ENCODE data around the gene F2RL3.

F2RL3 gene

DNA sequence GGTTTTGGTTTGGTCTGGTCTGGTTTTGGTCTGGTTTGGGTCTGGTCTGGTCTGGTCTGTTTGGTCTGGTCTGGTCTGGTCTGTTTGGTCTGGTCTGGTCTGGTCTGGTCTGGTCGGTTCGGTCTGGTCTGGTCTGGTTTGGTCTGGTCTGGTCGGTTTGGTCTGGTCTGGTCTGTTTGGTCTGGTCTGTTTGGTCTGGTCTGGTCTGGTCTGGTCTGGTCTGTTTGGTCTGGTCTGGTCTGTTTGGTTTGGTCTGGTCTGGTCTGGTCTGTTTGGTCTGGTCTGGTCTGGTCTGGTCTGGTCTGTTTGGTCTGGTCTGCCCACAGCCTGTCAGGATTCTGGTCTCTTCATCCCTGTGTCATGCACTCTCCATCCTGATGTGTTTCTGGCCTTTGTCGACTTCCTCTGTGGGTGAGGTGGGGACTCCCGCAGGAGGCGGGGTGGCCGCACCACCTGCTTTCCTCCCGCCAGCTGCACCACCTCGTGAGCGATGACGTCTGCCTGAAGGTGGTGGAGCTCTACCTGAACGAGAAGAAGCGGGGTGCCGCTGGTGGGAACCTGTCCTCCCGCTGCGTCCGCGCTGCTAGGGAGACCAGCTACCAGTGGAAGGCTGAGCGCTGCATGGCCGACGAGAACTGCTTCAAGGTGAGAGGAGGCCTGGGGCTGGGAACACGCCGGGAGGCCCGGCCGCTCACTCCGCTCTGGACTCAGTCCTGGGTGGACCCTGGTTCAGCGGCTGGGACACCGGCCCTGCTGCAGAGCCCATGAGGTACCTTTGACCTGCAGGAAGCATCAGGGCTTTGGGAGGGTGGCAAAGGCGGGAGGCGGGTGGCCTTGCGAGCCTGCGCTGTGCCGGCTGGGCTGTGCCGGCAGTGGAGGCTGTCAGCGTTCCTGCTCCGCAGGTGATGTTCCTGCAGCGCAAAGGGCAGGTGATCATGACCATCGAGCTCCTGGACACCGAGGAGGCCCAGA, 12.9 kb upstream of the F2RL3 start:
- no peak for DNase-seq

DNA sequence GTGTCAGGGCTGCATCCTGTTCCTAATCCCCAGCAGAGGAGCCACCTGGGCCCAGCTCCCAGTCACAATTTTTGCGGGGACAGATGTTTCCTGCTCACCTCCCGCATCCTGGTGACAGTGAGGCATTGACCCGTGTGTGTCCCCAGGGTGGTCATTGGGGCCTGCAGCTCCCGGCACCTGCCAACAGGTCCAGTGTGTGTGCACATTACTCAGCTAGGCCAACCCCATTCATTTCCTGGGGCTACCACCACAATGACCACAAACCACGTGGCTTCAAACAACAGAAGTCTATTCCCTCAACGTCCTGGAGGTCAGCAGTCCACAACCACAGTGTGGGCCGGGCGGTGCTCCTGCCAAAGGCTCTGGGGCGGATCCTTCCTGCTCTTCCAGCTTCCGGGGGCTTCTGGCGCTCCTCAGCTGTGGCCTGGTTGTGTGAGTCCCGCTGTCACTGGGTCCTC, 11.9 kb upstream of the F2RL3 start:
- peak; percentile 48 for DNase-seq

DNA sequence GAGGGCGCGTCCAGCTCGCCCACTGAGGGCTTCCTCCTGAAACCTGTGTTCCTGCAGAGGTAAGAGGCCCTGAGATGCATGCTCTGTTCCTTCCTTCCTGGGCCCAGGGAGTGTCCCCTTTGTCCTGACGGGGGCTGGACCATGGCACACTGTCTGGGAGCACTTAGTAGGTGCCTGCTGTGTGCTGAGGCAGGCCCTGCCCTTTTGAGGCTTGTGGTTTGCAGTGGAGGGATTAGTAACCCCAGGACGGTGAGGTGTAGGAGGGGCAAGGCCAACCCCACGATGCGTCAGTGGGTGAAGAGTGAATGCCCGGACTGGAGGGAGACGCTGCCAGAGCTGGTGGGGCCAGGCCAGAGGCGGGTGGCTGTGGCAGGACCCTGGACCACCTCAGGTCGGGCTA, 11.2 kb upstream of the F2RL3 start:
- DNase-seq: no peak

DNA sequence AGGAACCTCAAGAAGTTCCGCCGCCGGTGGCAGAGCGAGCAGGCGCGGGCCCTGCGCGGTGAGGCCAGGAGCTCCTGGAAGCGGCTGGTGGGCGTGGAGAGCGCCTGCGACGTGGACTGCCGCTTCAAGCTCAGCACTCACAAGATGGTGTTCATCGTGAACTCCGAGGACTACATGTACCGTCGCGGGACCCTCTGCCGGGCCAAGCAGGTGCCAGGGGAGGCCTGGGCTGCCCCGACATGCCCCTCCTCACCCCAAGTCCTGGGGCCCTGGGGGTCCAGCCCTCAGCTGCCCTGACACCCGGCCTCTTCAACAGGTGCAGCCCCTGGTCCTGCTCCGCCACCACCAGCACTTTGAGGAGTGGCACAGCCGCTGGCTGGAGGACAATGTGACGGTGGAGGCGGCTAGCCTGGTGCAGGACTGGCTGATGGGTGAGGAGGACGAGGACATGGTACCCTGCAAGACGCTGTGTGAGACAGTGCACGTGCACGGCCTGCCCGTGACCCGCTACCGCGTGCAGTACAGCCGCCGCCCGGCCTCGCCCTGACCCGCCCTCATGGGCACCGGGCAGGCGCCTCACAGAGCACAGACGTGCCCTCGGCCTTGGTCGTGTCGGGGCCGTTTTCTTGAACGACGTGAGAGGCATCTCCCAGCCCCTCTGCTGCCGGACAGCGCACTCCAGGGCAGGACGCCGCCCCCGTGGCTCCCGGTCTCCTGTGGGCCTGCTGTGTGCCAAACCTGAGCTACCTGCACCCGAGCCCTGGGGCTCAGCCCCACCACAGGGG, 10.4 kb upstream of the F2RL3 start:
- no peak for DNase-seq

DNA sequence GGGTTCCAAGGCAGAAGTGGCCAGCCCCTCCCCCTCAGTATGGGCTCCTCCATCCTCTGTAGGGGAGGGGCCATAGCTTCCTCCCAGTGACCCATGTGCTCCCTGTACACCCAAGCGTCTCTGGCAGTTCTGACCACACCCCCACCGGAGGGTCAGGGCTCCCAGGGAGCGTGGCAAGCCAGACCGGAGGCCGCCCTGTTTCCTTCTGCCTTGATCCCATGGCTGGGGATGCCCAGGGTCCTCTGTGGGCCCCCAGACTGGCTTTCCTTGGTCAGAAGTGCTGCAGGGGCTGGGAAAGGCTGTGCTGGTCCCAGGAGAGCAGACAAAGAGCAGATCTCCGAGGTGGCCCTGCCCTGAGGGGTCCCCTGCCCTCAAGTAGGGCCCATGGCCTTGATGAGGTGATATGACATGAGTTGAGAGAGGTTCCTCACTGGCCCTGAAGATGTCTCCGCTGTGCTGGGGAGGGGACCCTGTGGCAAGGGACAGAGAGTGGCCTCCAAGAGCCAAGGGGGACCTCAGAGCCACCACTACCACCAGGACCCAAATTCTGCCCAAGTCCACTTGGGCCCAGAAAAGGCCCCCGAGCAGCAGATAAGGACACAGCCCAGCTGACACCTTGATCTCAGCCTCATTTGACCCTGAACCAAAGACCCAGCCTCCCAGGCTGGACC, 7.8 kb upstream of the F2RL3 start:
- DNase-seq: no peak

DNA sequence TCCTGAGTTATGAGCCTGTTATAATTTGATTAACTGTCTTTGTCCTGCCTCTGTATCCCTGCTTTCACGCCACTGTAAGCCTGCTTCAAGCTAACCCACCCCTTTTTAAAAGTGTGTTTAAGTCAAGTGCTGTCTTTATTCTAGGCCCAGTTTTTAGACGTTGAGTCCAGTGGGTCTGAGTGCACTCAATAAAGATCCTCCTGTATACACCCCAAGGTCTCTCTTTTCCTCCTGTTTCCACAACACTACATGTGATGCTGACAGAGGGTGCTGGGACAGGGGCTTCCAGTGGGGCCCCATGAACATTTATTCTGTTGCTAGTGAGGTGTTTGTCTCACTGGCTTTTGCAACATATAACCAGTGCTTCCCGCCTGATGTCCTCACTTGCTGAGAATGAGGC, 6.7 kb upstream of the F2RL3 start:
- no peak for DNase-seq

DNA sequence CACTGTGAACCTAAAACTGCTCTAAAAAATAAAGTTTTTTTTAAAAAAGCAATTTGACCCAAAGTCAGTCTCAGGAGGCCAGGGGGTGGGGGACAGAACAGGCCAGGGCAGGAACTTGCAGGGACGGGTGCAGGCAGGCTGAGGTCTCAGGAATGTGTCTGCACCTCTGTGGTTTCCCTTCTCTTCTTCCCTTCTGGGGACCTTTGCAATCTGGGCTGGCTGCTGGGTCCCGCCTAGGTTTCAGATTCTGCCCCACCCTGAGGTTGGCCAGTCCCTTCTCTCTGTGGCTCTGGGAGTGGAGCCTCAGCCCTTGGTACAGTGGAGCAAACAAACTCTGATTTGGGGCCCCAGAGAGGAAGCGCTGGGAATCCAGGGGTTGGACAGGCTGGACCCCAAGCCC, 5.3 kb upstream of the F2RL3 start:
- DNase-seq: no peak

DNA sequence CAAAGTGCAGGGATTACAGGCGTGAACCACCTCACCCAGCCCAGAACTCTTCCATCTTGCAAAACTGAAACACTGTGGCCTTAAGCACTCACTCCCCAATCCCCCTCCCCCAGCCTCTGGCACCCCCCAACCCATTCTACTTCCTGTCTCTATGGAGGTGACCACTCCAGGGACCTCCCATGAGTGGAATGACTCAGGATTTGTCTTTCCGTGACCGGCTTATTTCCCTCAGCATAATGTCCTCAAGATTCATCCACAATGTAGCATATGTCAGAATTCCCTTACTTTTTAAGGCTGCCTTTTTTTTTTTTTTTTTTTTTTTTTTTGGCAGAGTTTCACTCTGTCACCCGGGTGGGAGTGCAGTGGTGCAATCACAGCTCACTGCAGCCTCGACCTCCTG, 3.6 kb upstream of the F2RL3 start:
- DNase-seq: no peak

DNA sequence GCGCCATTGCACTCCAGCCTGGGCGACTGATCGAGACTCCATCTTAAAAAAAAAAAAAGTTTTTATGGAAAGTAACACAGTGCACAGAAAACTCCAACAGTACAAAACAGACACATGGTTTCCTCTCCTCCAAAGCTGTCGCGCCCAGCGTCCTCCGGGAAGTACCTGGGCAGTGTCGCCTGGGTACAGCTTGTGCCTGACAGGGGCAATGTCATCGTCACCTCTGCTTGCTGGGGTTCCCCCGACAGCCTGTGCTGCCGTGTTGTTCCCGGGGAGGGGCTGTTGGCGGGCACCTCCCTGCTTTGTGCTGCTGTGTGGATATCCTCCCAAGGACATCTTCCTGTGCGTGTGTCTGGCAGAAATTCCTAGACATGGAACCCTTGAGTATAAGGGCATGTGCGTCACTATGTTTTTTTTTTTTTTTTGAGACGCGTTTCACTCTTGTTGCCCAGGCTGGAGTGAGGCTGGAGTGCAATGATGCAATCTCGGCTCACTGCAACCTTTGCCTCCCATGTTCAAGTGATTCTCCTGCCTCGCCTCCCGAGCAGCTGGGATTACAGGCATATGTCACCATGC, 2.4 kb upstream of the F2RL3 start:
- no peak for DNase-seq

DNA sequence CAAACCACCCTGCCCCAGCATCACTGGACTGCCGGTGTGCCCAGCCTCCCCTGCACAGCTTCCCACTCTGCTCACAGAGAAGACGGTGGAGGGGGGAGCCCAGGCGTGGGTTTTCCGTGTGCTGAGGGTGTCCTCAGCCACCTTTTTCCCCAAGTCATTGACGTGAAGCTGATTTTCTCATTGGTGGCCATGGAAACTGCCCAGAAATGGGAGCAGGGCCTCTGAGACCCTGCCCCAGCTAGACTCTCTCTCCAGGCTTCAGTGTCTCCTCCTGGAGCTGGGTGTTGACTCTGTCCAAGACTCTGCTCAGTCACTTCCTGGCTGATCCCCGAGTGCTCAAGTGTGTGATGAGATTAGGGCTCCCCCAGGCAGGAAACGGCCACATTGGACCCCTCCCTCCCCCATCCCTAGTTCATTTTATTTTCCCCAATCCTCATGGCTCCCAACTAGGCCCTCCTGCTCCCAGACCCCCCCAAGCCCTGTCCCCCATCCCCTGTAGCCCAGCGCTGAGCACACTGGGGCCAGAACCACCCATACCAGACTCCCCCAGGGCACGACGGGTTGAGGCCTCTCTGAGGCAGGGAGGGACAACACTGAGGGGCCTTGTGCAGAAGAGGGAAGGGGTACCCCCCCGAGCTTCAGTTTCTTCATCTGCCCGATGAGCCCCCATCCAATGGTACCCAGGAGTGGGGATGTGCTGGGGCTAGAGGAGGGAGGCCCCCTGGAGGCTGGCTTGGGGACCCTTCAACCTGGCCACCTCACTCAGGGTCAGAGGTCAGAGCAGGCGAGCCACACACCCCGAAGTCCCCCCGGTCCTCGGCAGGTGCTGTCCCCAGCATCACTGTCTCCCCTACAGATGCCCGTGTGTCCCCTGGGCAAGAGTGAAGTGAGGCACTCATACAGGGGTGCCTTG, 1.2 kb upstream of the F2RL3 start:
- DNase-seq: no peak

DNA sequence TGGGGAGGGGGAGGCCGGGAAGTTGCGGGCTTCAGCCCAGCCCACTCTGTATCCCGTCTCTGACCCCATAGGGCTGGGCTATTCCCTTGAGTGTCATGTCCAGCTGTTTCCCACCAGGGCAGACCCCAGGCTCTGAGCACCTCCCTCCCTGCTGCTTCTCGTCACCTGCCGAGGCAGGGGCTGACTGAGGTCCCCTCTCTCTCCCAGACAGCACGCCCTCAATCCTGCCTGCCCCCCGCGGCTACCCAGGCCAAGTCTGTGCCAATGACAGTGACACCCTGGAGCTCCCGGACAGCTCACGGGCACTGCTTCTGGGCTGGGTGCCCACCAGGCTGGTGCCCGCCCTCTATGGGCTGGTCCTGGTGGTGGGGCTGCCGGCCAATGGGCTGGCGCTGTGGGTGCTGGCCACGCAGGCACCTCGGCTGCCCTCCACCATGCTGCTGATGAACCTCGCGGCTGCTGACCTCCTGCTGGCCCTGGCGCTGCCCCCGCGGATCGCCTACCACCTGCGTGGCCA, 625 bp downstream of the F2RL3 start:
- DNase-seq: no peak

DNA sequence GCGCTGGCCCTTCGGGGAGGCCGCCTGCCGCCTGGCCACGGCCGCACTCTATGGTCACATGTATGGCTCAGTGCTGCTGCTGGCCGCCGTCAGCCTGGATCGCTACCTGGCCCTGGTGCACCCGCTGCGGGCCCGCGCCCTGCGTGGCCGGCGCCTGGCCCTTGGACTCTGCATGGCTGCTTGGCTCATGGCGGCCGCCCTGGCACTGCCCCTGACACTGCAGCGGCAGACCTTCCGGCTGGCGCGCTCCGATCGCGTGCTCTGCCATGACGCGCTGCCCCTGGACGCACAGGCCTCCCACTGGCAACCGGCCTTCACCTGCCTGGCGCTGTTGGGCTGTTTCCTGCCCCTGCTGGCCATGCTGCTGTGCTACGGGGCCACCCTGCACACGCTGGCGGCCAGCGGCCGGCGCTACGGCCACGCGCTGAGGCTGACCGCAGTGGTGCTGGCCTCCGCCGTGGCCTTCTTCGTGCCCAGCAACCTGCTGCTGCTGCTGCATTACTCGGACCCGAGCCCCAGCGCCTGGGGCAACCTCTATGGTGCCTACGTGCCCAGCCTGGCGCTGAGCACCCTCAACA, 1.2 kb downstream of the F2RL3 start:
- DNase-seq: no peak

DNA sequence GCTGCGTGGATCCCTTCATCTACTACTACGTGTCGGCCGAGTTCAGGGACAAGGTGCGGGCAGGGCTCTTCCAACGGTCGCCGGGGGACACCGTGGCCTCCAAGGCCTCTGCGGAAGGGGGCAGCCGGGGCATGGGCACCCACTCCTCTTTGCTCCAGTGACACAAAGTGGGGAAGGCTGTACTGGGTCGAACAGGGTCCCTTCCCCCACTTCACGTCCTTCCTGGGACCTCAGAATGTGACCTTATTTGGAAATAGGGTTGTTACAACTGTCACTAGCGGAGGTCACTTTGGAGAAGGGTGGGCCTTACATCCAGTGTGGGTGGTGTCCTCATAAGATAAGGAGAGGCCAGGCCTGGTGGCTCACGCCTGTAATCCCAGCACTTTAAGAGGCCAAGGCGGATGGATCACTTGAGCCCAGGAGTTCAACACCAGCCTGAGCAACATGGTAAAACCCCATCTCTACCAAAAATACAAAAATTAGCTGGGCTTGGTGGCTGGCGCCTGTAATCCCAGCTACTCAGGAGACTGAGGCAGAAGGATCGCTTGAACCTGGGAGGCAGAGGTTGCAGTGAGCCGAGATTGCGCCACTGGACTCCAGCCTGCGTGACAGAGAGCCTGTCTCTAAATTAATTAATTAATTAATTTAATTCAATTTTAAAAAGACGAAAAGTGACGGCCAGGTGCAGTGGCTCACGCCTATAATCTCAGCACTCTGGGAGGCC, 1.8 kb downstream of the F2RL3 start:
- DNase-seq: no peak

DNA sequence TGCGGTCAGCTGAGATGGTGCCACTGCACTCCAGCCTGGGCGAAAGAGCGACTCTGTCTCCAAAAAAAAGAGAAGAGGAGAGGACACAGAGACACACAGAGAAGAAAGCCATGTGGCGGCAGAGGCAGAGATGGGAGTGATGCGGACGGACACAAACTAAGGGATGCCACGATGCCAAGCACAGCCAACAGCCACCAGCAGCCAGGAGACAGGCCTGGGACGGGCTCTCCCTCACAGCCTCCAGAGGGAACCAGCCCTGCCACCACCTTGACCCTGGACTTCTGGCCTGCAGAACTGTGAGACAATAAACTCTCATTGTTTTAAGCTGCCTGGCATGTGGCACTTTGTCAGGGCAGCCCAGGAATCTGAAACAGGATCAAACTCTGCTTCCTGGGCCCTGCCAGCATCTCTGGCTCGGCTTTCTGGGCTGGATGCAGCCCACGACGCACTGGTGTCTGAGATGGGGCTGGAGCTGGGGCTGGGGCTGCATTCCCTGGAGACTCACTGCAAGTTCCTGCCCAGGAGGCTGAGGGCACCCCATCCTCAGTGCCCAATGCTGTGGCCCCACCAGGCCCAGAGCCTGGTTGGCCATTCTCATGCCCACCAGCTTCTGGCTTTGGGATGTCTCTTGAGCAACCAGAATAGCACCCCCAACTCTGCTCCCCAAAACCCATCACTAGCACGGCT, 3.0 kb downstream of the F2RL3 start:
- no peak for DNase-seq

DNA sequence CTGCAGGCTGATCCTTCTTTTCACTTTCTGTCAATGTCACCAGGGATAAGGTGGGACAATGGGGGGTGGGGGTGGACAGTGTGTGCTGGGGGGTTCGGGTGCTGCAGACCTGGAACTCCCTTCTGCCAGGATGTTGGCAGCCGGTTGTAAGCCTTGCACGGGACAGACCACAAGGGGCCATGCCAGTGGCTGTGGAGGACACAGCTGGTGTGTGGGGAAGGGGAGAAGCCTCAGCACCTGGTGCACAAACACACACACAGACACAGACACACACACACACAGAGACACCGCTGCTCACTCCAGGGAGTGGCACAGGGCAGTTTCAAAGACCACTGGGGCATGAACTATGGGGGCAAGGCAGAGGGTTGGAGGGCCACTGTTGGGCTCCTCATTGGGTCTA, 3.6 kb downstream of the F2RL3 start:
- DNase-seq: no peak

DNA sequence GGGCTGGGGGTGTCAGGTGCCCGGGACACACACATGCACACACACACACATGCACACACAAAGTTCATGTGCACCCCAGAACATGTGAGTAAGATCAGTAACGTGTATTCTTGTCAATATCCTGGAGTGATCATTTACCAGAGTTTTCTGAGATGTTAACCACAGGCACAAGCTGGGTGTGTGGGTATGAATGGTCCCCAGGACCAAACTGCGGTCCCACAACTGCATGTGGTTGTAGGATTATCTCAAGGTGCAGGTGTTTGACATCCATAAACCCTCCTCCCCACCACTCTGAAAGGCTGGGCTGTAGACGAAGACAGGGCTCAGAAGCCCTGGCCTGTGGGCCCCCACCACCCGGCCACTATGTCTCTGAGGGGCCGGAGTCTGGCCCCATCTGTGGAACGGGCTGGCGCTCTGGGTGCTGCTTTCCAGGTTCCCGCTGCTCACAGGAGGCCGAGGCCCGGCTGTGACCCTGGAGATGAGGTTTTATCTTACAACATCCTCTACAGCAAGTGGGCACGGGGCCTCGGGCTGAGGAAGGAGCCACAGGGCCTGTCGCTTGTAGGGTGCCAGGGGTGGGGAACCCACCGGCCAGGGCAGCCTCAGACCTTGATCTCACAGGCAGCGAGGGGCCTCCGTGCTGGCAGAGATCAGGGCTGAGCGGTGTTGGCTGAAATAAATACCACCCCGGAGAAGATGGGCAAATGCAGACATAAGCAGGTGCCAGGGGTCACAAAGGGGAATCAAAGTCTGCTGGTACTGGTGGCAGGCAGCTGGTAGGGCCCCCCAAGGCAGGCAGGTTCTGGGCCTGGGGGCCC, 4.3 kb downstream of the F2RL3 start:
- no peak for DNase-seq

DNA sequence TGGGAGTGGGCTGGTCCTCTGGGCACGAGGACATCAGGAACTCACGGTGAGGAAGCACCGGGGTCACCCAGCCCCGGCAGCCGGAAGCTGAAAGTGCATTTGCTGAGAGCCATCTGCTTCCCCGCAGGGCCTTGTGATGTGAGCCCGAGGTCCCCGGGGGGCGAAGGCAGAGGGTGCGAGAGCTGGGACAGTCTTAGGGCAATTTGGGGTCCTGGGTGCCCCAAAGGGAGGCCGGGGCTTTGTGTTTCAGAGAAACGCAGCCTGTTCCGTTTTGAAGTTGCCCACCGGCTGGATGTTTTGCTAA, 4.8 kb downstream of the F2RL3 start:
- peak; percentile 55 for DNase-seq

DNA sequence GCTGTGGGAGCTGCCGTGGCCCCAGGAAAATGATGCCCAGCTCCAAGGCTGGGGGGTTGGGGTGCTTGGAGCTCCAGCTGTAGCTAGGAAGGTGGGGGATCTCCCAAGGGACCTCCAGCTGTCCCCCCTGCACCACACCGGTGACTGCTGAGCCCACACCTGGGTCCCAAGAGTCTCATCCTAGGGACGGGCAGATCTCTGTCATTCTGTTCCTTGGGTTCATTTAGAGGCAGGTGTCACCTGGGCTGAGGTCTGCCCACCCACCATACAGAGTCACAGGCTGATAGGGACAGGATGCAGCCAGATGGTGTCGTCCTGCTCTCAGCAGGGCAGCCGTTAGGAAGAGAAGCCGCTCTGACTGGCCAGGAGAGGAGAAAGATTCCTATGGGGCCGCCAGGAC, 5.3 kb downstream of the F2RL3 start:
- DNase-seq: no peak

DNA sequence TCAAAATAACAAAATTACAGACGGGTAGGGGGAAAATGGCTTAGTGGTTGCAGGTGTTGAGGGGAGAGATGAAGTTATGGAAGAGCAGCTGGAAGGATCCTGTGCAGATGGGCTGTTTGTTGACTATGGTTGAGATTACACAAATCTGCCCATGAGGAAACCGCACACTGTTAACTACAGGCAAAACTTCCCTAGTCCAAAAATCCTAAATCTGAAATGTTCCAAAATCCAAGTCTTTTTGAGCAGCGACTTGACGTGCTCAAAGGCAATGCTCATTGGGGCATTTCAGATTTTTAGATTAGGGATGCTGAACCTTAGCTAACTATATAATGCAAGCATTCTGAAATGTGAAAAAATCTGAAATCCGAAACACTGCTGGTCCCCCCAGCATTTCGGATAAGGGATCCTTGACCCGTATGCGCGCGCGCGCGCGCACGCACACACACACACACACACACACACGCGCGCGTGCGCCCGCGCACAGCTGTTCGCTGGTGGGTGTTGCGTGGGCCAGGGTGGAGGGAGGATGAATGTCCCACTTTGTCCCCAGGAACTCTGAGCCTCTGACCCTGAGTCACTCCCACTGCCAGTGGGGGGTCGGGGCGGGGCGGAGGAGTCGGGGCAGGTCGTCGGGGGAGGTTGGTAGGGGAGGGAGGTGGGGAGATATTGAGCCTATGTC, 6.8 kb downstream of the F2RL3 start:
- no peak for DNase-seq

Data from femur (tissue), 1 donor.